Measurements from ENCODE around the gene TMEM120A.
A peak's percentile ranks its signal among the peaks of the same experiment; 100 is the strongest.

Gene TMEM120A

DNA sequence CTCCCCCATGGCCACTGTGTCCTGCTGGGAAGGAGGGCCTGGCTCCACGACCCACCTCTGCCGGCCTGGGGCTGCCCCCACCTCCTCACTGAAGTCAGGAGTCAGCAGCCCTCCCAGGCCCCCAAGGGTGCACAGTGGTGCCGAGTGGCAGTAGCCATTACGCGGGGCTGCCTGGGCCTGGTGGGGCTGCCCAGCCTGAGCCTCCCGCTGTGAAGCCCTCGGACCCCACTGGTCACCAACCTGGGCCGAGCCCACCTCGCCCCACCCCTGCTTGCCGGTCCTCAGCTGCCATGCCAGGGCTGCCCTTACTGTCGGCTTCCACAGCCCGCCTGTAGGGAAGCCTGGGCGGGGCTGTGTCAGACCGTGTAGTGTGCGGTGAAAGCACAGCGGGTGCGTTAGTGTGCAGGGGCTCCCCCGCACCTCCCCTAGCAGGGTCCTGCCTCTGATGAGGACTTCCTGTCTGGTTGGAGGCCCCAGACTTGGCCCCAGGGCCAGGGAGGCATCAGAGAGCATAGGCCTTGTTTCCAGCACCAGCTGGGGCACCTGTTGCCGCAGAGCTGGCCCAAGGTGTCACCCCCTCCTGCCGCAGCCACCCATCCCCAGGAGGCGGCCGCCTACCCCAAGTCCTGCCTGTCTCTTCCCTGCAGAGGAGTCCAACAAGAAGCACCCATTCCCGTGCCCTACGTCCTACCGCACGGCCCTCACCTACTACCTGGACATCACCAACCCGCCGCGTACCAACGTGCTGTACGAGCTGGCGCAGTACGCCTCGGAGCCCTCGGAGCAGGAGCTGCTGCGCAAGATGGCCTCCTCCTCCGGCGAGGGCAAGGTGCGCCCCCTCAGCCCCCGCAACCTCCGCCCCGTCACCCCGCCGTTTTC lies 10.0 kb downstream of the TMEM120A start:
- intact Hi-C loops (cut with DNase I) = no loop called here
- no peak for DNase-seq

DNA sequence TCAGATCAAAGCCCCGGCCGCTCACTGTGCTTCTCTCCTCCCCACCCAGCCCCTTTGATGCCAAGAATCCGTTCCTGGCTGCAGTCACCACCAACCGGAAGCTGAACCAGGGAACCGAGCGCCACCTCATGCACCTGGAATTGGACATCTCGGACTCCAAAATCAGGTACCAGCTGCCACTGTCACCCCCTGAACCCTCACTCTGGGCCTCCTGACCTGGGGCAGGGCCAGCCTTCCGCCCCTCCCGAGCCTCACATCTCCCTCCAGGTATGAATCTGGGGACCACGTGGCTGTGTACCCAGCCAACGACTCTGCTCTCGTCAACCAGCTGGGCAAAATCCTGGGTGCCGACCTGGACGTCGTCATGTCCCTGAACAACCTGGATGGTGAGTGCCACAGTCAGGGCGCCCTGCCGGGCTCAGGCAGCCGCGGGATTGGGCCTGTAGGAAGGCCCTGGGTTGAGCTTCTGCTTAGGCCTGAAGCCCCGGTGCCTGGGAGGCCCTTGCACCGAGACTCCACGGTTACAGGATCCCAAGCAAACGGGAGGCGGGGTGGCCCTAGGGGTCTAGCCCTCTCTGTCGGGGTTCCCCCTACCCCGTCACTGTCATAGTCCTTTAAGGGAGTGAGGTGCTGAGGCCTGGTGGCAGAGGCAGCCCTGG lies 10.8 kb downstream of the TMEM120A start:
- intact Hi-C loops (cut with DNase I) = no loop called here

DNA sequence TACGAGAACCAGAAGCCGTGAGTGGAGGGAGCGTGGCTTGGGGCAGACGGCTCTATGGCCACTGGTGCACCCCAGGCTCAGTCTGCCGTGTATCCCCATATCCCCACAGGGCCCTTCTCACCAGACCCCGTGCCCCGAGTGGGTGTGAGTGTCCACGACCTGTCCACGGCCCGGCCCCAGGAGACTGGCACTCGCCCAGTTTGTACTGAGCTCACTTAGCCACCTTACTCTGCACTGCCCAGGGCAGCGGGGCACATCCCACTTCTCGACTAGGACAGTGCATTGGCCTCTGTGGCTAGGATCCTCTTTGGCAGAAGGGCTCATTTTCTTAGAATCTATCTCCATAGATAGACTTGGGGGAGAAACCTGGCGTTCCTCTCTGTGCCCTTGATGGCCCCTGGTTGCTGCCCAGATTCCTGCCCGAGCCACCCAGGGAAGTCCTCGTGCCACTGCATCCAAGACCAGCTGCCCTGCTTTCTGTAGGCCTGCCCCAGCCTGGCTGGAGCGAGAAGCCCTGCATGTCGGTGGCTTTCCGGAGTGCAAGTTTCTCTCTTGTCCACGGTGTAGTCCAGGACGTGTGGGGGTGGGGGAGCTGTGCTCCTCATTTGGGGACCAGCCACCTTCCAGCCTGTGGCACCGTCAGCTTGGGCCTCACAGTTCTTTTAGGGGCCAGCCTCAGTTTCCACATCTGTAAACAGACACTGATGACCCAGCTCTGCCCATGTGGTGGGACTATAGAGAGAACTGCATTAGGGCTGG lies 11.9 kb downstream of the TMEM120A start:
- DNase-seq = no peak
- intact Hi-C loops (cut with DNase I) = no loop called here

More for the DNA sequence above, 10.8 kb downstream of the TMEM120A start:
- DNase-seq = no peak

DNA sequence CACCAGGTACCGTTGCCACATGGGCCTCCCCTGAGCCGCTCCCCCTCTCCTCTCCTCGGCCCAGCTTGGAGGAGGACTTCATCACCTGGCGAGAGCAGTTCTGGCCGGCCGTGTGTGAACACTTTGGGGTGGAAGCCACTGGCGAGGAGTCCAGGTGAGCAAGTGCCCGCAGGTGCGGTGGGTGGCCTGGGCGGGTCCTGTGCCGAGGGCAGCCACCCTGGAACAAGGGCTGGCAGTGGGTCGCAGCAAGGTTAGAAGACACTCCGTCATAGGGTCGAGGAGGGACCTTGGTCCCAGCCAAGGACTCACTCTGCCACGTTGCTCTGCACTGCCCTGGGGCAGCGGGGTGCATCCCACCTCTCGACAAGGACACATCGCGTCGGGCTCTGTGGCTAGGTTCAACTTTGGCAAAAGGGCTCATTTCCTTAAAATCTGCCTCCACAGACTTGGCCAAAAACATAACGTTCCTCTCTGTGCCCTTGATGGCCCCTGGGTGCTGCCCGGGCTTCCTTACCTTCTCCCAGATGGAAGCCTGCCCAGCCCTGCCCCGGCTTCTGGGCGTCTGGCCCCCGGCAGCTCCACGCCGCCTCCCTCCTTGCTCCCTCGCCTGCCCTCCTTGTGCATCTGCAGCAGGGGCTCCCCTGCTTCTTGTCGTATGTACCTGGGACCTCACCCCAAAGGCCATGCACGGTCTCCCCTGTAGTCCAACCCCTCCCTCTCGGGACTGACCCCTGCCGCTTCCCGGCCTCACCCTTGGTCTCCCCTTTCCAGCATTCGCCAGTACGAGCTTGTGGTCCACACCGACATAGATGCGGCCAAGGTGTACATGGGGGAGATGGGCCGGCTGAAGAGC lies 12.7 kb downstream of the TMEM120A start:
- no peak for DNase-seq

DNA sequence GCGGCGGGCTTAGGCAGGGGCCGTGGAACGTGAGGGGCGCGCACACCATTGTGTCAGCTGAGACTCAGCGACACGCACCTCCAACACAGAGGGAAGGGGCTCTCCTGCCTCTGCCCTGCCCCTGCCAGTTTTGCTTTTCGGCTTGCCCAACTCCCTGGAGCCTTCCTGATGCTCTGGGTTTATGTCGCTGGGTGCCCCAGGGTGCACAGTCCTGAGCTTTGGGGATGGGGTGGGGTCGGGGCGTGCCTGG lies 13.3 kb downstream of the TMEM120A start:
- intact Hi-C loops (cut with DNase I) = no loop called here

More for the DNA sequence above, 12.7 kb downstream of the TMEM120A start:
- intact Hi-C loops (cut with DNase I) = no loop called here

DNA sequence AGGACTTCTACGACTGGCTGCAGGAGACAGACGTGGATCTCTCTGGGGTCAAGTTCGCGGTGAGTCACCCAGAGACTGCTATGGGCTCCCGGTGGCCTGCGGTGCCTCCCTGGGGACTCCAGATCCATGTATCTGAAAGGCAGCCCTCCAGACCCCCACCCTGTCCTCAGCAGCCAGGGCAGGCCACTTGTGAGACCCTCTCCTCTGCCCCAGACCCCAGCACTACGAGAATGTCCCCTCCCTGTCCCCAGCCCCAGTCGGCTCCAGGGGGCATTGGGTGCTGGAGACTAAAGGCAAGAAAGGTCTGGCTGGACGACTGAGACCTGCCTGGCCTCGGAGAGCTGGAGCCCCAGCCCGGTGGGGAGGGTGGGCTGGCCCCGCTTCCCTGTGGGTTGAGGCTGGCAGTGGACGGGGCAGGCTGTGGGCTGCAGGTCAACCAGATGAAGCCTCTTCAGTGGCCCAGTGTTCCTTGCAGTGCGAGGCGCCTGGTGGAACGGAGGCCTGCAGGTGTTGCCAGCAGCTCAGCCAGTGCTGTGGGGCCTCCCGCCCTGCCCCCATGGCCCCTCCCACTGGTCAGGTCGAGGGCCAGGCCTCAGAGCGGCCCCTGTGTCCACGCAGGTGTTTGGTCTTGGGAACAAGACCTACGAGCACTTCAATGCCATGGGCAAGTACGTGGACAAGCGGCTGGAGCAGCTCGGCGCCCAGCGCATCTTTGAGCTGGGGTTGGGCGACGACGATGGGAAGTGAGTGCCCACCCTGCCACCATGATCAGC lies 13.8 kb downstream of the TMEM120A start:
- peak in 1 of 42 donors; percentile 7 for DNase-seq
- intact Hi-C loops (cut with DNase I) = no loop called here

More for the DNA sequence above, 13.3 kb downstream of the TMEM120A start:
- no peak for DNase-seq

DNA sequence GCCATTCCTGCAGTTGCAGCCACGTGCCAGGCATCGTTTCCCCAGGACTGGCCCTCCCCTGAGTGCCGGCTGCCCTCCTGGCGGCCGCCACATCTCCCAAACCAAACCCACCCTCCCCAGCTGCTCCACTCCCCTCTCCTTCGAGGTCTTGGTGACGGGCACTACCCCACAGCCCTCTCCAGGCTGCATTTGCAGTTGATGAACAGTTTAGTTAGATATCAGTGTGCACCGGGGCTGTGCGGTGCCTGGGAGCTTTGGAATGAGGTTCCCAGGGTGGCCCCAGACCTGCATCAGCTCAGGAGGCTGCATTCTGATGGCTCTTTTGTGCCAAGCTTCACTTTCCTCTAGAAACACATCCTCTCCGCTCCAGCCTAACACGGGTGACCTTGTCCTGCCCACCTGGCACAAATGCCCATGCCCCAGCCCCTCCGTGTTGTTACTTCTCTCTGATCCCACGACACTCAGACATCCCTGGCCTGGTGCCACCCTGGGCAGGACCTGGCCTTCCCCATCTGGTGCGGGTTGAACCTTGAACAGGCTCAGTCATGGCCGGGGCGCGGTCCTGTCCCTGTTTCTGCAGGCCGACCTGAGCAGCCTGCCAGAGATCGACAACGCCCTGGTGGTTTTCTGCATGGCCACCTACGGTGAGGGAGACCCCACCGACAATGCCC lies 14.5 kb downstream of the TMEM120A start:
- peak in 1 of 42 donors; percentile 6 for DNase-seq
- intact Hi-C loops (cut with DNase I) = no loop called here

DNA sequence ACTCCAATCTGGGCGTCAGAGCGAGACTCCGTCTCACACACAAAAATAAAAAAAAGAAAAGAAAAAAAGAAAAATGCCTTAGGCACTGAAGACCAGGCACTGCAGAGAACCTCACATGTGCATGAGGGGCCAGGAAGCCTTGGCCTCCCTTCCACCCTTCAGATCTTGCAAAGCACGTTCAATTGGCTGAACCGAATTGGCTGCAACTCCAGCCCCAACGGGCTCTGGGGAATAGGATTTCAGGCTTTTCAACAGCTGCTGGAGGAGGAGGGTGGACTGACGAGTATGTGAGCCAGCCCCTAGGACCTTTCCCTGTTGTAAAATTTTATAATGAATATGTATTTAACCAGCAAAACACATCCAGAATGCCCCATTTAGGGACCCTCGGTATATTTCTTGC lies 16.7 kb downstream of the TMEM120A start:
- DNase-seq = peak in 4 of 42 donors; percentile 11 to 34 (median 18)
- intact Hi-C loops (cut with DNase I) = no loop called here

DNA sequence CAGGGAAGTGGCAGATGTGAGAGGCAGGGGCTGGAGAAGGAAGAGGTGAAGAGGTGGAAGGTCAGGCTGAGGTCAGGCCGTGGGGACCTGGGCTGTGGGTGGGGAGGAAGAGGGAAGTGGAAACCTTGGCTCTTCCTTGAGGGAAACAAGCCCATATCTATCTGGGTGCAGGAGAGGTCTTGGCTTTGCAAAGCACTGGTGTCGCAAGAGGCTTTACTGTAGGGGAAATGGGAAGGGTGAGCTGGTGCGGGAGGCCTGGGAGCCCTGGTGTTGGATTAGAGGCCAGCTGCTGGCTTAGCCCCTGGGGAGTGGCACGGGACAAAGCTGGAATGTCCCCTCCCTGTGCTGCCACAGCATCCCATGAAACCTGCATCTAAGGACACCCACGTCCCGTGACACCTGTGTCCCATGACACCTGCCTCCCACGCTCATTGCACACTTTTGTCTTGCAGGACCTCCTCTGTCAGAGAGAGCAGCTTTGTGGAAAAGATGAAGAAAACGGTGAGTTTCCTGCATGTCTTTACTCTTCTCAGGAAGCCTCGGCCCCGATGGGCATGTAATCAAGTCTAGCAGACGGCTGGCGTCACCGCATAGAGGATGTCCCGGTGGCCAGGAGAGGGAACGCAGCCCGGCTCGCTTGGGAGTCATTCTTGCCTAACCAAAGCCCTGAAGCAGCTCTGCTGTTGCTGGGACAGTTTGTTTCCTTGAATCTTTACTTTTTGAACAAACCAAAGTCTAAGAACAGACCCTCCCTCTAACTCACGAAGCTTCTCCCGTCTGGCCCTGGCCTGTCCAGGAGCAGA lies 22.2 kb downstream of the TMEM120A start:
- peak in 12 of 42 donors; percentile 41 to 65 (median 58) for DNase-seq
- intact Hi-C loops (cut with DNase I) = no loop called here

DNA sequence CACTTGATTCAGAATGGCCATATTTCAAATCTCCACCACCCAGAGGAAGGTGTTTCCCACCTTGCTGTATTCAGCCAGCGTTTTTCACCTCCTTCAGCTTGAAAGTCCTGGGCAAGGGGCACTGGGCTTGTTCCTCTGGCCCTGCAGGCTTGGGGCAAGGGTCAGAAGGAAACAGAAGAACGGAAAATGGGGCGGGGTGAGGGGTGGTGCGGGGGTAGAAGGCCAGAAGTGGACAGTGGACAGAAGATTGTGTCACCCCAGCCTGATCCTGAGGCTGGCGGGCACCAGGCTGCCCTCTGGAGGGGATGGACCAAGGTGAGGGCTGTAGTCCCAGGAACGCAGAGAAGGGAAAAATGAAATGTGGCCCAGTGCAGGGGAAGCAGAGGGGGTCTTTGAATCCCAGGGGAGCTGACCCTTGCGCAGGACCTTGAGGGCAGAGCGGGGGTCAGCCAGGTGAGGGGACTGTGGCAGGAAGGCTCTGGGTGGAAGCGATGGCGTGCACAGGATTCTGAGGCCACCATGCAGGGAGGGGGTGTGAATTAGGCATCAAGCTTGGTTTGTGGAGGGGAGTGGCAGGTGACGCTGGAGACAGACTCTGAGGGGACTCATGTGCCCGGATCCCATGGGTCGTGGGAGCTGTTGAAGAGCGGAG lies 23.0 kb downstream of the TMEM120A start:
- intact Hi-C loops (cut with DNase I) = no loop called here
- no peak for DNase-seq

DNA sequence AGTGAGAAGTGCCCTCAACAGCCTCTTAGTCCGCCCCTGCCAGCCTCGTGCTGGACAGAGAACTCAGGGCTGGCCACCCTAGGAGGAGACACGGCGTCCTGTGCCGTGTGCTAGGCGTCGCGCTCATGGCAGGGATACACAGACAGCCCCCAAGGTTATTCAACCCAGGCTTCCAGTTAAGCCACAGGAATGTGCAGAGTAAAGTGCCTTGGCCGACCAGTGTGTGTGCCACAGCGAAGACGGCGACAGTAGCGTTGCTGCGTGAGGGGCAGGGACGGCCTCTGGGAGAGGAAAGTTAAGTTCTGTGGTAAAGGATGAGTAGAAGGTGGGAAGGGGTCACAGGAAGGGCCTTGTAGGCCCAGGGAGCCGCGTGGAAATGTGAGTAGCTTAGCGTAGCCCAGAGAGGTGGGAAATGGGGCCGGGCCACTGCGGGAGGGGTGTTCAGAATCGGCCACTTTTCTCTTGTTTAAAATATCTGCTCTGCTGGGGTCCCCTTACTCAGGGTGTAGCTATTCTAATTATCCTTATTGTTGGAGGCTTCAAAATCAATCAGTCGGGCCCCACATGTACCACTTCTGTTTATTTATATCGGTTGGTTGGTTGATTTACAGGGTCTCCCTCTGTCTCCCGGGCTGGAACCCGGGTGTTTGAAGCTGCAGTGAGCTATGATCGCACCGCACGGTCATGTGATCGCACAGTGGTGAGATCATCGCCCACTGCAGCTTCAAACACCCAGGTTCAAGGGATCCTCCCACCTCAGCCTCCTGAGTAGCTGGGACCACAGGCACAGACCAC lies 24.5 kb downstream of the TMEM120A start:
- peak in 2 of 42 donors; percentile 7 to 41 for DNase-seq
- intact Hi-C loops (cut with DNase I) = no loop called here

DNA sequence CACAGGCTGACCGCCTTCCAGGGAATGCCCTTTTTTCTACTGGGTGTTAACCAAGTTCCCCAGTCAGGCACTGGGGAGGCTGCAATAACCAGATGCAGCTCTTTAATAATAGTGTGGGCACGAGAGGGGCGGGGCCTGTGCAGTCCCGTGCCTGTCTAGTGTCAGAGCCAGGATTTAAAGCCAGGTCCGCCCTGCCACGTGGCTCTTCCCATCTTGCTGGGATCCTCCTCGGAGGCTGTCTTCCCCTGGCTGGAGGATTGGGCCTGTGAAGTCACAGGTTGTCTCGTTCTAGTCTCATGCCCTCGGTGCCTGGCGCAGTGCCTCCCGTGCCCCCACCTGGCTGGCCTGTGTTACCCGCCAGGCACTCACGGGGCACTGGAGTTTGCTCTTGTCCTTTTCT lies 25.2 kb downstream of the TMEM120A start:
- peak in 1 of 42 donors; percentile 48 for DNase-seq
- intact Hi-C loops (cut with DNase I) = no loop called here

DNA sequence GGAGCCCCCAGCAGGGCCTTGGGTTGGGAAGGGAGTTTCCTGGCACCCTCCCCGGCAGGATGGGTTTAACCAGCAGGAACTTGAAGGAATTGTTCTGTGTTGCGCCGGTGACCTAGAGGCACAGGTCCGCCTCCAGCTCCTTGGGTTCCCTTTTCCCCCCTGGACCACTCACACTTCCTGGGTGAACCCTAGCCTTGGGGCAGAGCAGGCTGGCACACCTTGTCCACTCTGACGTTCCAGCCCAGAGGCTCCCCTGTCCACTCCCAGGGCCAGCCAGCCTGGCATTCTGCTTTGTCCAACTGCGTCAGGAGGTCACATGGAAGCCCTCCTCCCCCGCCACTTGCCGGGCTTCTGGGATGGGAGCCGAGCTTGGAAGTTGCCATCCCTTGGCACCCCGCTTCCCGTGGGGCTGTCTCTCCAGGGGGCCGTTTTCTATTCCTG lies 25.8 kb downstream of the TMEM120A start:
- intact Hi-C loops (cut with DNase I) = no loop called here
- DNase-seq = peak in 36 of 42 donors; percentile 34 to 87 (median 69)

DNA sequence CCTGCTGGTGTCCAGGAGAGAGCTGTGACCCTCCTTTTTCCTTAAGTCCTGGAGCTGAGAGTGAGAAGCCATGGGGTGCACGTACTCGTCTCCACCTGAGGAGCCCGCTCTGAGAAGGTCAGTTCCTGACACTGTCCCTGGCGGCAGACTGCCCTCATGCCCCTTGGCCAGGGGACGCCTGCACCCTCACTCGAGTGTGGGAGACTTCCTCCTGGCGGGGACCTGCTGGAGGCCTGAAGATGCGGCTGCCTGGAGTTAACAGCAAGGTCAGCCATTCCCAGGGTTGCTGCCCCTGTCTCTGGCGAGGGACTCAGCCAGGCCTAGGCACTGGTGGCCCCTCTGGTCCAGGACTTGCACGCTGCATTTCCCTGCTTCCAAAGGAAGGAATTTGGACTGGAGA lies 26.4 kb downstream of the TMEM120A start:
- intact Hi-C loops (cut with DNase I) = no loop called here
- DNase-seq = no peak

DNA sequence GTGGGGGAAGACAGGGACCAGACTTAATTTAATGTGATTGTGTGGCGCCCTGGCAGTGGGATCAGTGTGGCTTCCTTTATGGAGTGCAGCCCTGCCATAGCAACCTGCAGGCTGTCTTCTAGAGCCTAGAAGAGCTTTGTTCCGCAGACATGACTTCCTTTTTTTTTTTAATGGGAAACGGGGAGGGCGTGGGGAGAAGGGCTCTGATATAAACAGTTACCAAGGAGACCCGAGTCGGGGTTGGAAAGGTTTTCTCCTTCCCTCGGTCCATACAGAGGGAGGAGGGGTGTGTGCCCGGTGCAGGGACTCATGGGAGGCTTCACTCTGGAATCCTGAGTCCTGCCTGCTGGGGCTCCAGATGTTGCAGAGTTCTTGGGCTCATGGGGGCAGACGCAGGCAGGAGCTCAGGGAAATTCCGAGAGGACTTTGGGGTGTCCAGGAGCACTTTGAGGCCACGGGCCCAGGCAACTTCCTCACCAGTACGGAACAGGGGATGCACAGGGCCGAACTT lies 26.9 kb downstream of the TMEM120A start:
- peak in 1 of 42 donors; percentile 41 for DNase-seq
- intact Hi-C loops (cut with DNase I) = no loop called here
